Hematopoietic multipotent progenitor cell treated with erythropoietin and hydrocortisone succinate and interleukin-3 and kit ligand, for 17 days (in vitro differentiated cells): ENCODE measurements around the gene ERCC2.

Experiments
- DNase-seq: peaks from one replicate; pipeline ENCODE4 v3.0.0-alpha.2; 2015; ENCODE audit warnings: low spot score

ERCC2 gene

DNA sequence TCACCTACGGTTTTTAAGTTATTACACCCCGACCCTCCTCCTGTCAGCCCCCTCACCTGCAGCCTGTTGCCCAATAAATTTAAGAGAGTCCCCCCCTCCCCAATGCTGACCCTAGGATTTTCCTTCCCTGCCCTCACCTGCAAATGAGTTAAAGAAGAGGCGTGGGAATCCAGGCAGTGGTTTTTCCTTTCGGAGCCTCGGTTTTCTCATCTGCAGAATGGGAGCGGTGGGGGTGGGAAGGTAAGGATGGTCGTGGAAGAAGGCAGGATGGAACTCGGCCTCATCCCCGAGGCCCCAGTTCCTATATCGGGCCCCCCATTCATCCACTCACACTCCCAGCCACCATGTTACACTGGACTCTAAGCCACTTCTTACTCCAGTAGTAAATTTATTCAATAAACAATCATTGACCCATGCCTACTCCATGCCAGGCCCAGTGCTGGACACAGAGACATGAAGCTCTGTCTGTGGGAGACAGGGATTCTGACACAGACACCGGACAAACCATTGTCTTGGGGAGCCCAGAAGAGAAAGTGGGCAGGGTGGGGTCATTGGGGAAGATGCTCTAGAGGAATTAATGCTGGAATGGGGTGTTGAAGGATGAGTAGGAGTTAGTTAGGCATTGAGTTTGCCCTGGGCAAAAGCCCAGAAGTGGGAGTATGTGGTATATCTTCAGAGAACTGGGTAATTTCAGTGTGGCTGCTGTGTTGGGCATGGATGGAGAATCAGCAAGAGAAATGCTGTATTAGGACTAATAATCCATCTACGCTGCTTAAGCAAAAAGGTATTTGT lies 66.9 kb downstream of the ERCC2 start:
- no peak for DNase-seq

DNA sequence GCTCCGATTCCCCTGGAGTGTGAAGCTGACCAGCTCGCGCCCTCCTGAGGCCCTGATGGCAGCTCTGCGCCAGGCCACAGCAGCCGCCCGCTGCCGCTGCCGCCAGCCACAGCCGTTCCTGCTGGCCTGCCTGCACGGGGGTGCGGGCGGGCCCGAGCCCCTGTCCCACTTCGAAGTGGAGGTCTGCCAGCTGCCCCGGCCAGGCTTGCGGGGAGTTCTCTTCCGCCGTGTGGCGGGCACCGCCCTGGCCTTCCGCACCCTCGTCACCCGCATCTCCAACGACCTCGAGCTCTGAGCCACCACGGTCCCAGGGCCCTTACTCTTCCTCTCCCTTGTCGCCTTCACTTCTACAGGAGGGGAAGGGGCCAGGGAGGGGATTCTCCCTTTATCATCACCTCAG lies 68.0 kb downstream of the ERCC2 start:
- DNase-seq, result no peak
